ENCODE measurements around the gene SLC27A1. TPM values are rescaled to one million over a fixed set of nuclear protein-coding genes. Genes with fewer than 3 reads are reported as not detected.
A peak's percentile ranks its signal among the peaks of the same experiment; 100 is the strongest.

The SLC27A1 gene
- total RNA-seq, 1 donor from 2014 or later = 64.9 TPM

DNA sequence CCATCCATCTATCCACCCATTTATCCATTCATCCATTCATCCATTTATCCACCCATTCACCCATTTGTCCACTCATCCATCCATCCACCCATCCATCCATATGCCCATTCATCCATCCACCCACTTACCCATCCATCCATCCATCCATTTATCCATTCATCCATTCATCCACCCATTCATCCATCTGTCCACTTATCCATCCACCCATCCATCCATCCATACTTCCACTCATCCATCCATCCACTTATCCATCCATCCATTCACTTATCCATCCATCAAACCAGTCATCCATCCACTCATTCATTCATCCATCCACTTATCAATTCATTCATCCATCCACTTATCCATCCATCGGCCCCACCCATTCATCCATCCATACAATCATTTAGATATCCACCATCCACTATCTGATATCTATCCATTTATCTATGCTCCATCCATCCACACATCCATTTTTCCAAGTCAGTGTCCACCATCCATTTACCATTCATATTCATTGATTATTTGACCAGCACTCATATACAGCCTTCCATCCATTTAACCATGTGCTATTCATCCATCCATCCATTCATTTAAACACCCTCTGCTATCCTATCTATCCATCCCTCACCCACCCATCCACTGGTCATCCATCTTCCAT is 24.7 kb upstream of the SLC27A1 start:
- H3K36me3 ChIP-seq = no peaks in the 10 kb centered on the region
- H3K27ac ChIP-seq = no peak overlapping the region
- no peak for DNase-seq (ENCODE audit: low spot score in 2 of 2)
- TF ChIP-seq, protein P1, sequence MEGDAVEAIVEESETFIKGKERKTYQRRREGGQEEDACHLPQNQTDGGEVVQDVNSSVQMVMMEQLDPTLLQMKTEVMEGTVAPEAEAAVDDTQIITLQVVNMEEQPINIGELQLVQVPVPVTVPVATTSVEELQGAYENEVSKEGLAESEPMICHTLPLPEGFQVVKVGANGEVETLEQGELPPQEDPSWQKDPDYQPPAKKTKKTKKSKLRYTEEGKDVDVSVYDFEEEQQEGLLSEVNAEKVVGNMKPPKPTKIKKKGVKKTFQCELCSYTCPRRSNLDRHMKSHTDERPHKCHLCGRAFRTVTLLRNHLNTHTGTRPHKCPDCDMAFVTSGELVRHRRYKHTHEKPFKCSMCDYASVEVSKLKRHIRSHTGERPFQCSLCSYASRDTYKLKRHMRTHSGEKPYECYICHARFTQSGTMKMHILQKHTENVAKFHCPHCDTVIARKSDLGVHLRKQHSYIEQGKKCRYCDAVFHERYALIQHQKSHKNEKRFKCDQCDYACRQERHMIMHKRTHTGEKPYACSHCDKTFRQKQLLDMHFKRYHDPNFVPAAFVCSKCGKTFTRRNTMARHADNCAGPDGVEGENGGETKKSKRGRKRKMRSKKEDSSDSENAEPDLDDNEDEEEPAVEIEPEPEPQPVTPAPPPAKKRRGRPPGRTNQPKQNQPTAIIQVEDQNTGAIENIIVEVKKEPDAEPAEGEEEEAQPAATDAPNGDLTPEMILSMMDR (IDR thresholded peaks at IDR 0.05) = no peak
- H3K27me3 ChIP-seq = no peaks in the 10 kb centered on the region
- peaks cover 0 to 9% of the 10 kb centered on the region in 2 donors for H3K4me1 ChIP-seq
- H3K9me3 ChIP-seq = no peaks in the 10 kb centered on the region
- intact Hi-C loops (cut with DNase I) = no loop called here
- H3K4me3 ChIP-seq = no peak overlapping the region

DNA sequence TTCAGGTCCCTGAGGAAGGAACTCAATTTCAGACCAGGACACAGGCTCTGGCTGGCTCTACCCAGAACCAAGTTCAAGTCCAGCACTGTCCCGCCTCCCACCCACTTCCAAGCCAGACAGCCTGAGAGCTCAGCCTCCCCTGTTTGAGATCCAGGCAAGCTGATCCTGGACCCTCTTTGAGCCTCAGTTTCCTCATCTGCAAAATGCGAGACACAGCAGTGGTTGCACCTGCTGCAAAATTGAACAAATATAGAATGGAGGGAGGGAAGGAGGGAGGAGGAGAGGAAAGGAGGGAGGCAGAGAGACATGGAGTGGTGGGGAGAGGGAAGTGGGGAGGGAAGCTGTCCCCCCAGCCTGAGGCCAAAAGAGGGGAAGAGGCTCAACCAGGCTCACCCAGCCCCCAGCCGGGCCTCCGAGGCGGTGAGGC is 22.6 kb upstream of the SLC27A1 start:
- TF ChIP-seq, protein P1 (IDR thresholded peaks at IDR 0.05) = no peak
- Histone ChIP-seq H3K4me1 (peaks cover 0 to 9% of the 10 kb centered on the region in 2 donors), H3K4me3 (peak overlapping the region; percentile 52 to 65), H3K36me3 (no peaks in the 10 kb centered on the region), H3K27ac (no peak overlapping the region), H3K27me3 (no peaks in the 10 kb centered on the region), H3K9me3 (no peaks in the 10 kb centered on the region)
- no peak for DNase-seq (ENCODE audit: low spot score in 2 of 2)
- intact Hi-C loops (cut with DNase I) = no loop called here

DNA sequence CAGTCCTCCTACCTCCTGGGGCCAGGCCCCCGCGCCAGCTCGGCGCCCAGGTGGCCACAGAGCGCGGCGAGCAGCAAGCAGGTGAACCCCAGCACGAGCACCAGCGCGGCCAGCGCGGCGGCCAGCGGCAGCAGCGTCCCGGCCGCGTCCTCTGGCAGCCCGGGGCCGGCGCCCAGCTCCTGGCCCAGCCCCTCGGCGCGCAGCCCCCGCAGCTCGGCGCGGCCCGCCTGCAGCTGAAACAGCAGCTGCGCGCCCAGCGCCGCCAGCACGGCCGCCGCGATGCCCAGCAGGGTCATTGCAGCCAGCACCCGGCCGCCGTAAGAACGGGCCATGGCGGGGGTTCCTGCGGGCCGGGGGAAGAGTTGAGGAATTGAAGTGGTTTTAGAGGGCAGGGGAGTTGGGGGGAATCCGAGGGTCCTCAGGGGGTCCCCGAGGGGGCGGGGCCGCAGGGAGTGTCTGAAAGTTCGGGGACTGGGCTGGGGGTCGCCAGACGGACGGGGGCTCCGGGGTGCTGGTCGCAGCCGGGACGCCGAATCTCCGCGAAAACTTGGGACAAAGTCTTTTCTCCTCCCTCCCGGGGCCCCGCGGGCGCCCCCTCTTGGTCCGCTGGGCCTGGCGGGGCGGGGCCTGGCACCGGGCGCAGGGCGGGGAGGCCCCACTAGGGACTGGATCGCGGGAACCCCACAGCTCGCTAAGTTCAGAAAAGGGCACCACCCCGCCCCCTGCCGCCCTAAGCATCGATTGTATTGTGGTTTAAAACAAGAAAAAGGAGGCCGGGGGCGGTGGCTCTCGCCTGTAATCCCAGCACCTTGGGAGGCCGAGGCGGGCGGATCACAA is 22.0 kb upstream of the SLC27A1 start, which contains the start of gene TMEM221:
TSS of gene TMEM221 (minus strand) at position 538 of the 837 bp plus-strand sequence. CDS start at position 332, 206 bp downstream.
- peak in 1 of 2 donors; percentile 73 for DNase-seq (ENCODE audit: low spot score in 2 of 2)
- TF ChIP-seq, protein P1 (IDR thresholded peaks at IDR 0.05) = peak in 2 of 3 experiments; percentile 56 to 70
- Histone ChIP-seq H3K36me3 (no peaks in the 10 kb centered on the region), H3K4me3 (peak within 1 kb of the TSS; percentile 52 to 65), H3K9me3 (no peaks in the 10 kb centered on the region), H3K27me3 (no peaks in the 10 kb centered on the region), H3K27ac (no peak within 1 kb of the TSS), H3K4me1 (peaks cover 0 to 9% of the 10 kb centered on the region in 2 donors)
- intact Hi-C loops (cut with DNase I) = no loop called here

DNA sequence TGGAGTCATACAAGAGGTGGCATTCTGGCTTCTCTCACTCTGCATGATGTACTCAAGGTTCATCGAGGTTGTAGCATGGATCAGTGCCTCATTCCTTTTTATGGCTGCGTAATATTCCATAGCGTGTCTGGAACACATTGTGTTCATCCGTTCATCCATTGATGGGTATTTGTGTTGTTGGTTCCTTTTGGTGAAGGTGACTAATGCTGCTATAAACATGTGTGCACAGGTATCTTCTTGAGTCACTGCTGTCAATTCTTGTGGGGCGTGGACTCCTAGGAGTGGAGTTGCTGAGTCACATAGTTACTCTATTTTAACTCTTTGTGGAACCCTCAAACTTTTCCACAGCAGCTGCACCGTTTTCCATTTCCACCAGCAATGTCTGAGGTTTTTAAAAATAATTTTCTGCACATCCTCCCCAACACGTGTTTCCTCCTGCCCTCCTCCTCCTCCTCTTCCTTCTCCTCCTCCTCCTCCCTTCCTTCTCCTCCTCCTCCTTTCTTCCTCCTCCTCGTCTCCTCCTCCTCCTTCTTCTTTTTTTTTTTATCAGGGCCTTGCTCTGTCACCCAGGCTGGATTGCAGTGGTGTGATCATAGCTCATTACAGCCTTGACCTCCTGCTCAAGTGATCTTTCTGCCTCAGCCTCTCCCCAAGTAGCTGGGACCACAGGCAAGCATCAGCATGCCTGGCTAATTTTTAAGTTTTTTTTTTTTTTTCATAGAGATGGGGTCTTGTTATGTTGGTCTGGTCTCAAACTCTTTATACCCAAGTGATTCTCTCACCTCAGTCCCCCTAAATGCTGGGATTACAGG is 19.9 kb upstream of the SLC27A1 start:
- DNase-seq (ENCODE audit: low spot score in 2 of 2) = no peak
- TF ChIP-seq, protein P1 (IDR thresholded peaks at IDR 0.05) = no peak
- Histone ChIP-seq H3K27me3 (no peaks in the 10 kb centered on the region), H3K27ac (no peak overlapping the region), H3K36me3 (no peaks in the 10 kb centered on the region), H3K4me3 (no peak overlapping the region), H3K4me1 (peaks cover 0 to 9% of the 10 kb centered on the region in 2 donors), H3K9me3 (no peaks in the 10 kb centered on the region)
- intact Hi-C loops (cut with DNase I) = no loop called here

DNA sequence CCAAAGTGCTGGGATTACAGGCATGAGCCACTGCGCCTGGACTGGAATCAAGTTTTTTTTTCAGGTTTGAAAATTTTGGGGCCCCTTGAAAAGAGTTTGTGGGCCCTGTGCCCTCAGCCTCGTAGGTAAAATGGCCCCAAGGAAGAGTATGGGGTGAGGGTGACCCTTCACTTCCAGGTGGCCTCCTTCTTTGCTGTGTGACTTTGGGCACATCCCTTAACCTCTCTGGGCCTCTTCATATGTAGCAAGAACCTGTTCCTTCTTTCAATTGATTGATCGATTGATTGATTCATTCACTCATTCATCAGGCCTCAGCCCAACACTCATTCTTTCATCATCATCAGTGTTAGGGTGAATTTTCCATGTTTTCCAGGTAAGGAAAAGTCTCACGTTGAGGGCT is 18.5 kb upstream of the SLC27A1 start:
- H3K9me3 ChIP-seq = no peaks in the 10 kb centered on the region
- TF ChIP-seq, protein P1 (IDR thresholded peaks at IDR 0.05) = no peak
- no peak overlapping the region for H3K27ac ChIP-seq
- no peak for DNase-seq (ENCODE audit: low spot score in 2 of 2)
- no peak overlapping the region for H3K4me3 ChIP-seq
- no peaks in the 10 kb centered on the region for H3K27me3 ChIP-seq
- peaks cover 0 to 15% of the 10 kb centered on the region in 2 donors for H3K4me1 ChIP-seq
- intact Hi-C loops (cut with DNase I) = no loop called here
- no peaks in the 10 kb centered on the region for H3K36me3 ChIP-seq

Measured in ascending aorta (tissue), 2 donors.